H9 (cell line): Measurements from ENCODE around the gene PGGHG. TPM values are rescaled to one million over a fixed set of nuclear protein-coding genes. Genes with fewer than 3 reads are reported as not detected.

ENCODE experiments used
- DNase-seq: peaks from one replicate; pipeline ENCODE4 v3.0.0-alpha.2; 2017
- H2AFZ ChIP-seq: one replicate; pipeline ENCODE4 v1.6.1; 2013; ENCODE audit warnings: mild to moderate bottlenecking, low read length, control low read depth, moderate library complexity
- H2AK5ac ChIP-seq: 2 replicates; pipeline ENCODE4 v1.6.1; 2013; ENCODE audit warnings: low read length, control low read depth, mixed read lengths; ENCODE audit not compliant: insufficient read length
- H2BK120ac ChIP-seq: one replicate; pipeline ENCODE4 v1.6.1; 2013; ENCODE audit warnings: low read depth, mild to moderate bottlenecking, low read length, control low read depth, inconsistent platforms; ENCODE audit not compliant: poor library complexity, severe bottlenecking
- H2BK12ac ChIP-seq: 2 replicates; pipeline ENCODE4 v1.6.1; 2013; ENCODE audit warnings: low read length, control low read depth, mixed read lengths, low read depth; ENCODE audit not compliant: insufficient read length
- H2BK15ac ChIP-seq: 2 replicates; pipeline ENCODE4 v1.6.1; 2013; ENCODE audit warnings: low read depth, low read length, control low read depth
- H2BK20ac ChIP-seq: one replicate; pipeline ENCODE4 v1.6.1; 2013; ENCODE audit warnings: low read depth, mild to moderate bottlenecking, low read length, control low read depth, inconsistent platforms; ENCODE audit not compliant: poor library complexity, severe bottlenecking
- H2BK5ac ChIP-seq: 2 replicates; pipeline ENCODE4 v1.6.1; 2013; ENCODE audit warnings: low read length, control low read depth, mixed read lengths; ENCODE audit not compliant: insufficient read length
- H3K14ac ChIP-seq: 2 replicates; pipeline ENCODE4 v1.6.1; 2013; ENCODE audit warnings: low read length, control low read depth; ENCODE audit not compliant: insufficient read depth
- H3K18ac ChIP-seq: 2 replicates; pipeline ENCODE4 v1.6.1; 2013; ENCODE audit warnings: low read depth, mild to moderate bottlenecking, mixed read lengths, low read length, control low read depth; ENCODE audit not compliant: insufficient read length
- H3K23ac ChIP-seq: 2 replicates; pipeline ENCODE4 v1.6.1; 2013; ENCODE audit warnings: low read length, control low read depth, mixed read lengths, low read depth; ENCODE audit not compliant: insufficient read length
- H3K23me2 ChIP-seq: 2 replicates; pipeline ENCODE4 v1.6.1; 2013; ENCODE audit warnings: low read depth, mild to moderate bottlenecking, mixed read lengths, low read length, control low read depth; ENCODE audit not compliant: insufficient read length, poor library complexity, severe bottlenecking
- H3K27ac ChIP-seq: 2 replicates; pipeline ENCODE4 v1.5.1; 2013; ENCODE audit warnings: low read length, control low read depth, mixed read lengths, low read depth; ENCODE audit not compliant: insufficient read length
- H3K27me3 ChIP-seq: 2 replicates; pipeline ENCODE4 v1.6.1; 2013; ENCODE audit warnings: low read length, control low read depth, inconsistent platforms; ENCODE audit not compliant: insufficient read depth
- H3K4ac ChIP-seq: 2 replicates; pipeline ENCODE4 v1.6.1; 2013; ENCODE audit warnings: low read depth, mild to moderate bottlenecking, control low read depth, inconsistent platforms, low read length, moderate library complexity
- H3K4me1 ChIP-seq: 2 replicates; pipeline ENCODE4 v1.6.1; 2013; ENCODE audit warnings: low read length, control low read depth, inconsistent platforms; ENCODE audit not compliant: insufficient read depth
- H3K4me2 ChIP-seq: 2 replicates; pipeline ENCODE4 v1.6.1; 2013; ENCODE audit warnings: low read length, control low read depth, mixed read lengths; ENCODE audit not compliant: insufficient read length, insufficient read depth
- H3K56ac ChIP-seq: 2 replicates; pipeline ENCODE4 v1.6.1; 2013; ENCODE audit warnings: low read depth, mild to moderate bottlenecking, mixed read lengths, low read length, control low read depth; ENCODE audit not compliant: insufficient read length
- H3K79me1 ChIP-seq: 2 replicates; pipeline ENCODE4 v1.6.1; 2013; ENCODE audit warnings: low read depth, mild to moderate bottlenecking, moderate library complexity, low read length, control low read depth, inconsistent platforms; ENCODE audit not compliant: insufficient read depth, poor library complexity, severe bottlenecking
- H3K79me2 ChIP-seq: 2 replicates; pipeline ENCODE4 v1.6.1; 2013; ENCODE audit warnings: low read length, control low read depth, inconsistent platforms; ENCODE audit not compliant: insufficient read depth
- H3K9ac ChIP-seq: 2 replicates; pipeline ENCODE4 v1.6.1; 2013; ENCODE audit warnings: low read length, control low read depth, mixed read lengths; ENCODE audit not compliant: insufficient read length; ENCODE audit errors: extremely low read depth
- H3K9me3 ChIP-seq: one replicate; pipeline ENCODE4 v1.6.1; 2013; ENCODE audit warnings: low read depth, low read length, inconsistent platforms; ENCODE audit not compliant: control insufficient read depth
- H3T11ph ChIP-seq: one replicate; pipeline ENCODE4 v1.6.1; 2013; ENCODE audit warnings: mild to moderate bottlenecking, low read length, control low read depth, inconsistent platforms
- H4K20me1 ChIP-seq: one replicate; pipeline ENCODE4 v1.6.1; 2013; ENCODE audit not compliant: control insufficient read depth, insufficient read length, insufficient read depth
- H4K5ac ChIP-seq: 2 replicates; pipeline ENCODE4 v1.6.1; 2013; ENCODE audit warnings: low read depth, mild to moderate bottlenecking, mixed read lengths, low read length, control low read depth; ENCODE audit not compliant: insufficient read length
- H4K8ac ChIP-seq: replicated peaks from 2 replicates; pipeline ENCODE4 v1.6.1; 2013; ENCODE audit warnings: low read length, control low read depth, mixed read lengths, low read depth; ENCODE audit not compliant: insufficient read length
- H4K91ac ChIP-seq: 2 replicates; pipeline ENCODE4 v1.6.1; 2013; ENCODE audit warnings: low read depth, mild to moderate bottlenecking, moderate library complexity, mixed read lengths, low read length, control low read depth; ENCODE audit not compliant: insufficient read length
- H3K27ac Mint-ChIP-seq, 3 experiments: 2 replicates in 2 of 3; 3 replicates in 1 of 3; pipeline ENCODE4 v1.8.0; 2020 to 2021; ENCODE audit warnings: mixed read lengths in 3 of 3, mild to moderate bottlenecking in 1 of 3, moderate library complexity in 1 of 3
- H3K27me3 Mint-ChIP-seq: 2 replicates; pipeline ENCODE4 v1.8.0; 2021; ENCODE audit warnings: low read depth, mild to moderate bottlenecking, moderate library complexity, mixed read lengths
- H3K36me3 Mint-ChIP-seq, 3 experiments: 2 replicates in 2 of 3; 3 replicates in 1 of 3; pipeline ENCODE4 v1.8.0; 2020 to 2021; ENCODE audit warnings: low read depth in 3 of 3, mixed read lengths in 3 of 3; ENCODE audit not compliant: insufficient read depth in 1 of 3
- H3K4me1 Mint-ChIP-seq, 2 experiments: 2 replicates each; pipeline ENCODE4 v1.8.0; 2020; ENCODE audit warnings: mixed read lengths in 2 of 2
- H3K4me3 Mint-ChIP-seq, 2 experiments: 2 replicates in 1 of 2; 3 replicates in 1 of 2; pipeline ENCODE4 v1.8.0; 2020 to 2021; ENCODE audit warnings: mild to moderate bottlenecking in 2 of 2, mixed read lengths in 2 of 2, moderate library complexity in 1 of 2
- H3K9me3 Mint-ChIP-seq, 2 experiments: 2 replicates in 1 of 2; 3 replicates in 1 of 2; pipeline ENCODE4 v1.8.0; 2020; ENCODE audit warnings: mild to moderate bottlenecking in 2 of 2, mixed read lengths in 2 of 2, moderate library complexity in 1 of 2
- WGBS: extraction: QIAGEN DNeasy Blood & Tissue Kit; methylation state at CpG from one replicate; pipeline ENCODE4 v1.1.7; 2013; ENCODE audit warnings: missing lambda C conversion rate, low lambda C conversion rate, mixed read lengths; ENCODE audit not compliant: insufficient read length; ENCODE audit errors: extremely low coverage; 5-methylcytosine and 5-hydroxymethylcytosine counted together
- total RNA-seq: library from RNA; stranded (reverse); gene quantifications from 2 replicates; pipeline ENCODE4 v1.2.1, GENCODE V29; 2021
- TF ChIP-seq, protein P1 (sequence below): fragments of 200-600 bp; sonication (generic); conservative IDR thresholded peaks from 3 replicates; pipeline ENCODE4 v1.8.0; 2021; ENCODE audit warnings: antibody characterized with exemption, mild to moderate bottlenecking

Gene PGGHG
- total RNA-seq, 1 experiment from 2014 or later = 58.3 TPM

GRCh38 chr11:312092-312816 is 23.3 kb downstream of the PGGHG start:
- TF ChIP-seq, protein P1, sequence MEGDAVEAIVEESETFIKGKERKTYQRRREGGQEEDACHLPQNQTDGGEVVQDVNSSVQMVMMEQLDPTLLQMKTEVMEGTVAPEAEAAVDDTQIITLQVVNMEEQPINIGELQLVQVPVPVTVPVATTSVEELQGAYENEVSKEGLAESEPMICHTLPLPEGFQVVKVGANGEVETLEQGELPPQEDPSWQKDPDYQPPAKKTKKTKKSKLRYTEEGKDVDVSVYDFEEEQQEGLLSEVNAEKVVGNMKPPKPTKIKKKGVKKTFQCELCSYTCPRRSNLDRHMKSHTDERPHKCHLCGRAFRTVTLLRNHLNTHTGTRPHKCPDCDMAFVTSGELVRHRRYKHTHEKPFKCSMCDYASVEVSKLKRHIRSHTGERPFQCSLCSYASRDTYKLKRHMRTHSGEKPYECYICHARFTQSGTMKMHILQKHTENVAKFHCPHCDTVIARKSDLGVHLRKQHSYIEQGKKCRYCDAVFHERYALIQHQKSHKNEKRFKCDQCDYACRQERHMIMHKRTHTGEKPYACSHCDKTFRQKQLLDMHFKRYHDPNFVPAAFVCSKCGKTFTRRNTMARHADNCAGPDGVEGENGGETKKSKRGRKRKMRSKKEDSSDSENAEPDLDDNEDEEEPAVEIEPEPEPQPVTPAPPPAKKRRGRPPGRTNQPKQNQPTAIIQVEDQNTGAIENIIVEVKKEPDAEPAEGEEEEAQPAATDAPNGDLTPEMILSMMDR = no peak
- Histone ChIP-seq H3T11ph (no peak overlapping the region), H3K56ac (no peak overlapping the region), H3K4me1 (peaks cover 11% of the 10 kb centered on the region; the same call in 1 of the 2 replicates), H2AK5ac (no peak overlapping the region), H4K8ac (no peak overlapping the region), H2BK5ac (no peak overlapping the region), H2BK20ac (no peak overlapping the region), H3K79me1 (peaks cover 2% of the 10 kb centered on the region), H2AFZ (no peak overlapping the region), H3K14ac (no peak overlapping the region), H3K23me2 (peaks cover 28% of the 10 kb centered on the region), H2BK12ac (no peak overlapping the region), H3K18ac (no peak overlapping the region), H2BK120ac (no peak overlapping the region), H3K4ac (no peak overlapping the region), H2BK15ac (no peak overlapping the region), H3K79me2 (peaks cover 6% of the 10 kb centered on the region; the same call in 1 of the 2 replicates), H3K9ac (no peak overlapping the region), H3K9me3 (no peaks in the 10 kb centered on the region), H4K91ac (no peak overlapping the region), H3K4me2 (no peak overlapping the region), H4K20me1 (no peaks in the 10 kb centered on the region), H3K23ac (no peak overlapping the region), H4K5ac (no peak overlapping the region), H3K27me3 (no peaks in the 10 kb centered on the region), H3K27ac (no peak overlapping the region)
- Mint-ChIP-seq H3K27me3 (no peaks in the 10 kb centered on the region), H3K36me3 (peaks cover 6 to 19% (median 11%) of the 10 kb centered on the region in 3 experiments), H3K4me1 (peaks cover 53 to 72% of the 10 kb centered on the region in 2 experiments), H3K27ac (peak overlapping the region in 1 of 3 experiments; percentile 48; a peak in 1 of 7 replicates), H3K9me3 (no peaks in the 10 kb centered on the region; a peak in 1 of 5 replicates), H3K4me3 (peak overlapping the region; percentile 62 to 67)
- no CpG with 5 or more reads among the region's 14 CpGs for WGBS
- no peak for DNase-seq
